GM21423 (cell line): ENCODE results near the gene TLE4.
"Not testable (repeated sequence)": the region's sequence is repeated elsewhere in the genome, so short reads cannot be mapped to it uniquely, and the experiment has no call there.

ENCODE experiments used
- ATAC-seq: cut with Tn5 transposase; IDR thresholded peaks from one replicate; pipeline ENCODE4 v1.9.1; 2021; ENCODE audit warnings: mild to moderate bottlenecking, moderate library complexity; ENCODE audit not compliant: unreplicated experiment

Gene TLE4

DNA sequence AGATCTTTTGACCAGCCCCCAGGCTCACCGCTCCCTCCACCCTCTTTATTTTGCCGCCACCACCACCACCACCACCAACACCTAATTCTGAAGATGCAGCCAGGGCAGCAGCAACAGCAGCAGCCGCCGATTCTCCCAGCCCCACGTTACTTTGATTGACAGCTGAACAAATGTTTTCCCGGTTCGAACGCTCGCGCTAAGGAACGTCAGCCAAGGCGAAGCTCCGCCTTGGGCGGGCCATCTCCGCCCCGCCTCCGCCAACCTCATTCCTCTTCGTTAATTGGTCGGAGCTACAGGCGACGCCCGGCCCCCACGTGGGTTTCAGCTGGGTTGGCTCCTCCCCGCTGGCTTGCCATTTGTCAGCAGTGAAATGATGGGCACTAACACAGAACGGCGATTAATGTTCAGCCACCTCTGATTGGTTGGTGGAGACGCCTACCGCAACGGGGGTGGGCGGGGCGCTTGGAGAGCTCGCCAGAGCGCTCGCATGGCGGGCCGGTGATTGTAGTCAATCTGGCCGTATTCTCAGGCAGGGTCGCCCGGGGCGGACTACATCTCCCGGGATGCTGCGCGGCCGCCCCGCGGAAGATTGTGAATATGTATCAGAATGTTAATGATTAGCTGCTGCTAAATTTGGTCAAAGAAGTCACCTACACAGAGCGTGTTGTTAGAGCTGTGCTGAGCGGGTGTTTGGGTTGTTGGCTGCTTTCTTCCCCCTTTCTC, at the start of gene TLE4:
TLE4 (plus strand) TSS at position 657 of the 723 bp plus-strand sequence. CDS start 826 bp downstream, outside the sequence.
- ATAC-seq = peak; percentile 80

DNA sequence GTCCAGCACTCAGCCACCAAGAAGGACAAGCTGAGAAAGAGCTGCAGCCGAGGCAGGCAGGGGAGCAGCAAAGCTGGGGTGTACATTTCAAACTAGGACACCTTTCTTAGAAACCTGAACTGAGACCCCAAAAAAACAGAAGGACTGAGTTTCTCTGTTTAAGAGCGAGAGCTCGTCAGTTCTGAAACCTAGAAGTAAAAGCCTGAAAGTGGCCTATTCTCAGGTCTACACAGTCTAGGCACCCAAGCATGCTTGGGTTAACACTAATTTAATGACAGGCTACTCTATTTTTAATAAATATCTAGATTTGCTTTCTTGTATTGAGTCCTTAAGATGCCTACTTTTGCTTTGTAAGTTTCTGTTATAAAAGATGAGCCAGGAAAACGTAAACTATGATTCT, 49.0 kb upstream of the TLE4 start:
- ATAC-seq = no peak

DNA sequence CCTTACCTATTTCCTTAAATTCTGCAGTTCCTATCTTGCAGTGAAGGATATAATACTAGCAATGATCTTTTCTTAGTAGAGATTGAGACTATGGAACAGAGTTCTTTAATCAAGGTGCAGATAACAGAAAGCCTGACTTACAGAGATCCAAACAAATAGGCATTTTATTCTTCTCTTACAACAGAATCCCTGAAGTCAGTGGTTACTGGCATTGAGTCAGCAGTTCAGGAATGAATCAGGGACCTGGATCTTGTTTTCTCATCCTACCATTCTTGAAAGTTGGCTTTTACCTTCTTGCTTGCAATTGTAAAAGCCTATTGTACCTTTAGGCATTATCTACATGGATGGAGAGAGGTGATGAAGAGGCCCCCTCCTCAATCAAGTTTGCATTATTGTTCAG, 47.5 kb upstream of the TLE4 start:
- no peak for ATAC-seq

DNA sequence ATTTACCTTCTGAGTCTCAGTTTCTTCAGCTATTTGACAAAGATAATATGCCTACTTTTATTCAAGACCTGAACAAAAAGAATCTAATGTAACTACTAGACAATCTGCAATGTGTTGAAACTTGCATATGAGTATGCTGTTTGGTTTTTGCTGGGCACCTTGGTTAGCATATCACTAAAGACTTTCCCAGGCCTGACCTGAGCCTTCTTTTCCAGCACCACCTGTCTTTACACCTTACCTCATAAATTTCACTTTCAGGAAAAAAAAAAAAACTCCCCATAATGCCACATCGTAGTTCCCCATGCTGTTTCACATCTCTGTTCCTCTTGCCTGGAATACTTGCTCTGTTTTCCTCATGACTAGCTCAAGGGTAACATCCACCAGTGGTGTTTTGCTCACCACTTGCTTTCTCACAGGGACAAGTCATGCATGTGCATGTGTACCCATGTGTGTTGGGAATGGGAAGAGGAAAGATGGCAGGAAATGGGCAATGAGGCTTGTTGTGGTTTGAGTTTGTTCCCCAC, 45.6 kb upstream of the TLE4 start:
- ATAC-seq = peak; percentile 58

DNA sequence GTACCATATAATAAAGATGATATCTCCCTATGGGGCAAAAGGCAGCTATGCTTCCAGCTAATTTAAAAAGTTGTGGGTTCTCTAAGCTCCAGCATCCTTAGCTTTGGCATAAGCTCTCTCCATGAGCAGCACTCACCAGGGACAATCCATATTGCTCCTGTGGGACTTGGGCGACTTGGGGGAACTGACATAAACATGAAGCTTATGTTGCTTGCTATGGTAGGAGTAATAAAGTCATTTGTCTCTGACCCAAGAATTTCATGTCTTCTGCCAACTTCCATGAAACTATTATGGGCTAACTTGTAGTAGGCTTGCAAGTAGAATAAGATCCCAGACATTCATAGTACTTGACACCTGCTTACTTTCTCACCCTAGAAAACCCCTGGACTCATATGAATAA, 36.2 kb upstream of the TLE4 start:
- no peak for ATAC-seq

DNA sequence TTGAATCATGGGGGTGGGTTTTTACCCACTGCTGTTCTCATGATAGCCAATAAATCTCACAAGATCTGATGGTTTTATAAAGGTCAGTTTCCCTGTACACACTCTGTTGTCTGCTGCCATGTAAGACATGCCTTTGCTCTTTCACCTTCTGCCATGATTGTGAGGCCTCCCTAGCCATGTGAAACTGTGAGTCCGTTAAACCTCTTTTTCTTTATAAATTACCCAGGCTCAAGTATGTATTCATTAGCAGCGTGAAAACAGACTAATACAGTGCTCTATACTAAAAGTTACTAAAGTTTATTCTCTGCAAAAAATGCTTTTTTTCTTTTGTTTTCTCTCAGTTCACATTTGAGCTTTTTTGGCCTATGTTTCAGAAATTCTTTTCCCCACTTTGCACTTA, 33.9 kb upstream of the TLE4 start:
- no peak for ATAC-seq

DNA sequence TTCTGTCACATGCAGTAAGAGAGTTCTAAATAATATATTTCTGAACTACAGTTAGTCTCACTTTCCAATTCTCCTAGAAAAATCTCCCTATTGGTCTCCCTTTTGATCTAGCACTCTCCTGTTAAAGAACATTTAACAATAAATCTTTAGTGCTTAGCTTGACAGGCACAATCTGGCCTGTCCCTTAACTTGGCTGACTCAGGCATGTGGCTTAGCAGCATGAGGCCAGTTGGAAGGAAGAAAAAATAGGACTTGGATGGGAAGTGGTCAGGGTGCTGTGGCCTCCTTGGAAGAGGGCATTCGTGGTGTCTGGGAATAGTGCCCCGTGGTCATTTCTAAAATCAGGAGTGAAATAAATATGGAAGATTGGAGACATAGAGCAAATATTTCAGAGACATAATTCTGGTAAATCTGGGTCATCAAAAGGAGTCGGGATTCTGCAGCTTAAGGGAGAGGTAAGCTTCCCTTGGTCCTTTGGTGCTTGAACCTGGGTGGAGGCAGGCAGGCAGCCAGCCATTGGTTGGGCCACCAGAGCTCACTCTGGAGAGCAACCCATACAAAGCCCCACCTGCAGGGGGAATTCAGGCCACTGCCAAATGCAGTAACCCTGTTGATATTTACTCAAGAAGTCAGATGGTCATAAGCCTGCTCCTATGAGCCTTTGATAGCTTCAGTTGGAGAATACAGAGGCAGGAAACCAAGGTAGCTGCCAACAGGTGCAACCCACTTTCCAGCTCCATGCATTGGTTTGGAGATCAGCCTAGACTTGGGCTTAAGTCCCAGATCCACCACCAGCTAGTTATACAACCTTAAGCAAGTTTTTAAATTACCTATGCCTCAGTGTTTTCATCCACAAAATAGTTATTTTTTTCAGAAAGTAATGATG, 28.8 kb upstream of the TLE4 start:
- ATAC-seq = no peak

DNA sequence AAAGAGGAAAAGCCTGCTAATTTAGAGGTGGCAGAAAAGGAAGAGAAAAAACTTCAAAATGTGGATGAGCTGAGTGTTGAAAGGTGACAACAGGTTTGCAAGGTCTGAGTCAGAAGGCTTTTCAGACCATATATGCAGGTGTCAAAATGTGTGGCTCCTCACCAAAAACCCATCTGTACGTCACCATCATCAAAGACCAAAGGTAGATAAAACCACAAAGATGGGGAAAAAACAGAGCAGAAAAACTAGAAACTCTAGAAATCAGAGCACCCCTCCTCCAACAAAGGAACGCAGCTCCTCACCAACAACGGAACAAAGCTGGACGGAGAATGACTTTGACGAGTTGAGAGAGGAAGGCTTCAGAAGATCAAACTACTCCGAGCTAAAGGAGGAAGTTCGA, 27.4 kb upstream of the TLE4 start:
- ATAC-seq = not testable (repeated sequence)

DNA sequence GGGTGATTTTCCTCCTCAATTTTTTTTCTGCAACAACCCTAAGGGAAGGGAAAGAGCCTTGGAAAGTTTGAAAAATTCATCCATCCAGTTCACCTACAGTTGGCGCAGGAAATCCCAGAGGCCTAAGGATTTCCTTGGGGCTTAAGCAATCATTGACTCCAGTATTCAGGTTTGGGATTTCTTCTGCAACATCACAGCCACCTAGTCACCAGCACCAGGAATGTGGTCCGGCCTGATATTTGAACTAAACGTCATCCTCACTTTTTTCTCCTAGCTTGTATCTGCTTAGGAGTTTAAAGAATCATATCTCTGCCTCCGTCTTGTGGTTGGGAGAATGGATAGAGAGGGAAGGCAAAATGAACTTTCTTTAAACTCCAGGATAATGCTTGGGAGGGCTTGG, 20.2 kb upstream of the TLE4 start:
- ATAC-seq = no peak

DNA sequence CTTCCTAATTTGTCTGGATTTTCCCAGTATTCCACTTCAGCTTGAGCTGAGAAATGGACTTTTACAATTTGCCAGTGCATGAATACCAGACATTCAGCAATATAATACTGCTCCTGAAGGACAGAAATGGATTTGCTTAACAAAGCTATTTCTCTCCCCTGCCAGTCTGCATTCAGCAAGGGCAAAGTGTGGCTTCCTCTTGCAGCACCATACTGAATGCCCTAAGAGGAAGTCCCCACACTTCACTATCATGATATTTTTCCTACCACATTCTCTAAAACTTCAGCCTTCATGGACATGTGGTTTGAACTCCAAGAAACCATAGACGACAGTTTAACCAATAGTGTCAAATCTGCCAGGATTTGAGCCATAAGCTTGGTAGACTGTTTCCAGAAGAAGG, 19.8 kb upstream of the TLE4 start:
- no peak for ATAC-seq

DNA sequence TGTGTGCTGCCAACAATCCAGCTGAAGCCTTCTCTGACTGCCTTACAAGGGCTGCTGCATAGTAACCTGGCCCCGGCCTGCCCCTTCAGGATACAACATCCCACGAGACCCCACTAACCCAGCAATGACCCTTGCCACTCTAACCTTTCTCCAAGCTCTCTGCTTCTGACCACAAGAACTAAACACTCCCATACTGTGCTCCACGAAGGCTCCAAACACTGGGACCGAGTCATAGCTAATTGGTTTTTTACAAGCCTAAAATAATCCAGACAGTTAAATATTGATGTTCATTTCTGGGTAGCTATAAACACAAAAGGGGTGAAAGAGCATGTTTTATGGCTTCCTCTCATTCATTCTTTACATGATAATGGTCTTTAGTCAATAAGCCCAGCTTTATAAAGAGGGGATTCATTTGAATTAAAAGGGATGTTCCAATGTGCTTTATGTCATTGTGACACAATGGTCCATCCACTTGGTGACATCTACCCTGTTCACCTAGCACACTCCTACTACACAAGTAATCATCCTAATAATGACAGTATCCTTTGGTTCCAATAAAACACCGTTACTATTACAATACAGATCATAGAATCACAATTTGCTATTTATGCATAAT, 16.2 kb upstream of the TLE4 start:
- no peak for ATAC-seq

DNA sequence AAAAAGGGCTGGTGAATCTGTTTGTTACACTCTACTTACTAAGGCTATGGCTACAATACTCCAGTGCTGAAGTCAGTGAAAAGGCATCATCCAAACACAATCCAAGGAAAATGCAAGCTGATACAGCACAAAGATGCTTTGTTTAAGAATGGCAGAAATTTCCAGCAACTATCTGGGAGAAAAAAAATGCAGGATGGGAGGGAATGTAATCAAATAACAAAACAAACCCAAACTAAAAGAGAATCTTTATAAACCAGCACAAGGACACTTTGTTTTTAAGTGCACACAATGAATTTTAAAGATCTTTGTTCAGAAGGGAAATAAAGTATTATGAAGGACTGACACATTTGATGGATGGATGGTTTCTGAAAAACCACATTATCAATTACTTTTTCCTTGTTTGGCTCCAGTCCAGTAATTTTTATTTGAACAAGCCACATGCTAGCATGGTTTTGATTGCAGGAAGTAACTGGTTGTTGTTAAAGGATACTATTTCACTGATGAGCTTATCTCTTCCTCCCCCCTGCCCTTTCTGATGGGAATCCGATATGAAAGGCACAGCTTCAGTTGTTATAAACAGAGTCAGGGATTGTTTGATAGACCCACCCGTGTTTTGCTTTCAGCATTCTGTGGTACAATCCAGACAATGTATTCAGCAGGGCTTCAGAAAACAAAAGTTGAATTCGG, 12.1 kb upstream of the TLE4 start:
- ATAC-seq = no peak

DNA sequence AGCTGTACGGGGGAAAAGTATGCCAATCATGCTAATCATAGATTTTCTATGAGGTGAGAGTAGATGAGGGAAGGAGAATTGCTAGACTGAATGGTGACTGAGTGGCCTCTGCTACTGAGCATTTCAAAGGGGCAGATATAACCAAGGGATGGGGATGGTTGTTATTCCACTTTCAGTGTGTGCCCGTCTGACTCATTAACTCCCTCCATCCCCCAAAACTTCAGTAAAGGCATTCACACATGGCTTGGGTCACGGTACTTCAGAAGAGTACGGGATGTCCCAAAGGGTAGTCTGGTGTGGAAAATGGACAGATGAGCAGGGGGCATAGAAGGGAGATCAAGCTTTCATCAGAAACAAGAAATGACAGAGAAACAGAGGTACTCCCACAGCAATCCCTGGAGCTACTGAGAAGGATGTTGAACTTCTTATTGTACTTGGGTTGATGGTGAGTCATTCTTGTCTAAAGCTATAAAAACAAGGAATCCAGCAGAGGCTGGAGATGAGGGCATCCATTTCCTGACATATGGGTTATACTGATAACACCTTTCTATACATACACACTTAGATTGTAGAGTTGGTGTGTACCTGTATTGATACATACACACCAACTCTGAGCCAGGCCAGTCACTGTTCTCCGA, 8.9 kb upstream of the TLE4 start:
- no peak for ATAC-seq

DNA sequence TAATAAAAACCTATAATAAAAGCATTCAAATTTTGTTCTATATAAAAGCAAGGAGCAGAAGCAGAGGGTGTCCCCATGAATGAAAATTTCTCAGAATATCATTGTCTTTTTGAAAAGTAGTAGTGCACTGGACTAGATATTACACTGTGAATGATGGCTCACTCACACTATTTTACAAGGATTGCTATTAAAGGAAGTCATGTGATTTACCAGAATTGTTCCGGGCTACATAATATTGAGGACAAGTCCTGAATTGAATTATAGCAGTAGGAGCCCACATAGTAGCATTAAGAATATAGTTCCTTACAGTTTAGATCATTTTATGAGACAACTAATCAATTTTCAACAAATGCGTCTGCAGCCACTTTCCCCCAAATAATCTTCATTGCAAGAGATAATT, 7.7 kb upstream of the TLE4 start:
- ATAC-seq = no peak

DNA sequence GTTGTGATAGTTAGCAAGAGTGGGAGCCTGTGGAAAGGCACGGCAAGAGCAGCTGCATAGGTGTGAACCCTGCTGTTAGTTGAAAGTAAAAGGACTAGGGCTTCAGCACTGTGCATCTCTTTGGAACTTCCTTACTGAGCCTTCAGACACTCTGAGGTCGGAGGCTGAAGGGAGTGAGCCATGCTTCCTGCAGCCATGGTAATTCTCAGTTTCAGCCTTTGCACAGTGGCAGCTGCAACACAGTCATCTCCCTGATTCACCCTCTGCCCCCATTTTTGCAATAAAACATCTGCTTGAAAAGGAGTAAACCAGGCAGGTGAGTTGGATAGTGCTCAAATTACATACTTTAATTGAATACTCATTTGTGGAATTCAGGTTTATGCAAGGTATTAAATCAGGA, 6.5 kb upstream of the TLE4 start:
- peak; percentile 96 for ATAC-seq

DNA sequence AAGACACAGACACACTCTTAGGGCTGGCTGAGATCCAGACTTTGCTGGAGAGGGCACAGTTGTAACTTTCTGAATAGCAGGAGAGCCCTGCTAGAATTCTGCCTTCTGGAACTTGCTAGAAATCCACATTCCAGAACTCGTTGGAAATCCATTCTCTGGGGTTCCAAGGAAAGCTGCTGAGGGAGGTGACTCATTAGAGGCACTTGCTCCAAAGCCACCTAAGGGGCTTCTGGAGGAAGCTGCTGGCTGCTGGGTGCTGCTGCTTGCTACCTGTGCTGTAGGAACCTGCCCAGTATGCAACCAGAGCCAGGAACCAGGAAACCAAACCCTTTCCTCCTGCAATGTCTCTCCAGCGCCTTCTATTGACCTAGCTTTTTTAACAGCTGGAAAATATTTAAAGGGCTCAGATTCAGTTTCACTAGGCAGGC, 4.1 kb upstream of the TLE4 start:
- no peak for ATAC-seq

DNA sequence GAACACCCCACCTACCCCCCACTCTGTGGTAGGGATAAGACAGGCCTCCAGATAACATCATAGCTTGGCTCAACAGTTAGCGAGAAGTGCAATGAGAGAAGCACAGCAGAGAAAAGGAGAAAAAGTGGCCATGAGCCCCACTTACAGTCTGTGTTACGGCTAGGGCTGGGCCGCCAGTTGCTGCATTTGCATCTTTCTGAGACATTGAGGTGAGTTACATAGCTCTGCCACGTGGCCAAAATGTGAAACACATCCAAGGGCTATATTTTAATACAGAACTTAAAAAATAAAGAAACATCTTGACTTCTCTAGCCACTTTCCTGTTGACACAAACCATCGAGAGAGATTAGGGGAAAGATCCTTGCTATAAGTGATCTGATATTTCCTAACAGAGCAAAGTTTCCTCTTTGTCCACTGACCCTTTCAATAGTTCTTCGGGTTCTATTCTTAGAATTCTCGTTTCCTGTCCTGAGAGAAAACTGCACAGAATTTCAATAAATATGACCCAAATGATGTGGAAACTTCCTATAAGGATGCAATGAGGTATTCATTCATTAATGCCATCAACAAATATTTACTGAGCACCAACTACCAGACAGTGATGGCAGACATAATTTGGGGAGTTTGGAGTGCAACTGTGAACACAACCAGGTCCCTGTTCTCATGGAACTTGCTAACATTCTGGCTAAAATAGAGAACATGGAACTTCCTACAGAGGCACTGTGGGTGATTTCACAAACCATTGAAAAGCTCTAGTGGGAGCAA, 3.2 kb upstream of the TLE4 start:
- no peak for ATAC-seq

DNA sequence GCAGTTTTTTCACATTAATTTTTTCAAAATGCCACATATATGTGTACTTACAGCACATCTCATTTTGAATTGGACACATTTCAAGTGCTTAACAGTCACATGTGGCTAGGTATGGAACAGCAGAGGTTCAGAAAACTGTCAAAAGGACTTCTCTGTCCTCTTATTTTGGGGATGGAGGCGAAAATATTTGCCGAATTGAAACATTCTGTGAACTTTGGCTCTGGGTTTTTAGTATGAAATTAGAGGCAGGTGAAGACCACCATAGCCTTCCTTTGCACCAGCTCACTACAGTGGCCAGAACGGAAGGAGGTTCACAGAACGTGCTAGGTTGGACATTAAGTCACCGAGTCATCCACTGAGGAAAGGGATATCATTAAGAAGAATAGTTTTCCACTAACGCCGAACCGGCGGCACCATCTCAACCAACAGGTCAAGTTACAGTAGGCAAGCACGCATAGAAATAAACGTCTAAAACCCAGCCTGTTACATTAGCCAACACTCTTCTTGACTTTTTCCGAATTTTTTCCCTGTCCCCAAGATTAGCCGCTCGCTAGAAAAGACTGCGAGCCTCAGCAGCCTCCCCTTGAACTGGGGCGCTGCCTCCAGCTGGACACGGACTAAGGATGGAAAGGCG, 1.8 kb upstream of the TLE4 start:
- ATAC-seq = no peak
